NCI-H1092 (cell line): Measurements from ENCODE around the gene RHBDF2.

Experiments
- DNase-seq: peaks from one replicate; lab custom pipeline; 2025; lab: John Stamatoyannopoulos, UW

Gene RHBDF2

DNA sequence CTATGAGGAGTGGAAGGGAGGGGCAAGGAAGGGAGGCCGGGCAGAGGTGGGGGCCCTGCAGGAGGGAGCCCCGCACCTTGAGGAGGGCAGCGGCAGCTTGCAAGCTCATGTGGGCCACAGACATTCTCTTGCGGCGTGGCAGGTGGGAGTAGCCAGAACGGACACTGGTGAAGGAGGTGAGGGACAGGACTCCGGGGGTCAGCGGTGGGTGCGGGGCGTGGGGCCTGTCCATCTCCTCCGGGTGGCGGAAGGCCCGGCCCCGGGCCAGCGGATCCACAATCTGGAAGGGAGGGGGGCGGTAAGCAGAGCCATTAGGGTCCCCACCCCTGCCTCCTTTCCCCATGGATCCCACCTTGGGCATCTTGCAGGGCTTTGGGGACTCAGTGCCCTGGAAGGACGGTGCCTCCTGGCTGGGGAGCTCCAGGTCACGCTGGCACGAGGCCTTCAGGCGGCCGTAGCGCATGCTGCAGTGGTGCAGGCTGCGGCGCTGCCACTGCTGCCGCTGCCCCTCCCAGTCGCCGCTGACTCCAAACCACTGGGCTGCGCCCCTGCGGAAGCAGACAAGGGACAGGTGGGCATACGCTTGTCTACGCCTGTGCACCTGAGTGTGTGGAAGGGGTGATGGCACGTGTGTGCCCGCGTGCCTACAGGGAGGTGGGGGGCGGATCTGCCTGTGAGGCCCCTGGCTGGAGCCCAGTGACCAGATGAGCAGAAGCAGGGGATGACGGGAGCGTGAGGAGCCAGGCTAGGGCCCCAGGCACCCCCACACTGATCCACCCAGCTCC, 22.3 kb downstream of the RHBDF2 start:
- no peak for DNase-seq

DNA sequence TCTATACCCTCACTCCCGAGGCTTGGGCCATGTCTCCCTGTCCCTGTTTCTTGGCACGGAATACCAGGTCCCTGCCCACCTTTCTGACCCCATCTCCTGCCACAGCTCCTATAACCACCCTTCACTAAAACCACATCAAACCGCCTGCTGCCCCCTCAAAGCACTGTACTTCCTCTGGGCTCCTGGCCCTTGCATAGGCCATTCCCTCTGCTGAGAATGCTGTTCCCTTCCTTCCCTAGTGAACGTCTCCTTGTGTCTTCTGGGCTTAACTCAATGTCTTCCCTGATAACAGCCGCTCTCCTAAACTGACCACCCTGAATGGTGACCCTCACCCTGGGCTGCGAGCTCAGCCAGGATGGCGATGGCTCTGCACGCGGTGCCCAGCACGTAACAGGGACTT, 23.1 kb downstream of the RHBDF2 start:
- DNase-seq, result no peak

DNA sequence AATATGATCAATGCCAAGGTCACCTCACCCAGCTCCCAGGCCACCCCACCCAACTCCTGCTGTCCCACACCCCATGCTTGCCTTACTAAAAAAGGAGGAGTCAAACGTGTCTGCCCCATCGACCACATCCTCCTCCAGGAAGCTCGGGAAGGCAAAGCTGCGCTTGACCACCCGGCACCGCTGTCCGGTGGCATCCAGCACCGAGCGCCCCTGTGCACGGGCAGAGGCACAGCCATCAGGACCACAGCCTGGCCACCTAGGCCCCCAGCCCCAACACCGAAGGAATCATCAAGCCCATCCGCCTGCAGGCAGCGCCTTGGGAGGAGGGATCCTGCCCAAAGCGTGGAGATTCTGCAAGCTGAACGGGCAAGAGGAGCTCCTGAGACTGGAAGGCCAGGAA, 23.6 kb downstream of the RHBDF2 start:
- DNase-seq, result no peak

GRCh38 chr17:76476736-76477135, 24.5 kb downstream of the RHBDF2 start:
- DNase-seq, result no peak

GRCh38 chr17:76475302-76475701, 25.9 kb downstream of the RHBDF2 start:
- DNase-seq, result no peak

- no peak for DNase-seq
These were observed 26.3 kb downstream of the RHBDF2 start for GRCh38 chr17:76474894-76475293.

DNA sequence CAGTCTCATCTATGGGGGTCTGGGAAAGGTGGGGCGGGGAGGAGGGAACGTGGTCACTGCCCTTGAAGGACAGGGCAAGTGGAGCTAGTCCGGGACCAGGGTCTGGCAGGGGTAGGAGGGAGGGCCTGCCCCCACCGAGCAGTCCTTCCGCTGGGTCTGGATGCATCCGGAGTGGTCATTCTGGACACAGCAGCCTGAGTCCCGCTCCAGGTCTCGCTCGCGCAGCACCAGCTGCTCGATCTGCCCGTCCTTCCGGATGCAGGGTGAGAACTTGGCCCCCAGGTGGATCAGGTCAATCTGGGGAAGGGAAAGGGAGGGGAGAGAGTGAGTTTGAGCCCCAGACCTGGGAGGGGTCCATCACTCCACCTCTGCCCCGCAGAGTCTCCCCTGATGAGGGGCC, 27.0 kb downstream of the RHBDF2 start:
- DNase-seq, result no peak

DNA sequence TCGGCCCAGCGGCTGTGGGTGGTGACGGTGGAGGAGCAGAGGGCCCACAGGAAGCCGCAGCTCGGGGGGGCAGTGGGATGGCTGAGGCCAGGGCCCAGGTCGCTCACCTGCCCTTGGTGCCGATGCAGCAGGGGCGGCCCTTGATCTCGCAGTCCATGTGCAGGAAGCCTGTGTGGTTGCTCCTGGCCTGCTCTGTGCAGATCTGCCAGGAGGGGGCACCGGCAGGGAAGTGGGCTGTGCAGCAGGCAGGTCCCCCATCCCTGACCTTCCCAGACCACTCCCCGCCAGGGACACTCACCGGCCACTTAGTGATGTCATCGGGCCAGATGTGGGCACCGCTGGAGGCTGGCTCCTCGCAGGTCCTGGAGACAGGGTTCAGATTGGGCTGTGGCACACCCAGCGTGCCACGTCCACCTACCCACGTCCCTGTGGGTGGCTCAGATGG, 27.7 kb downstream of the RHBDF2 start:
- DNase-seq, result no peak

DNA sequence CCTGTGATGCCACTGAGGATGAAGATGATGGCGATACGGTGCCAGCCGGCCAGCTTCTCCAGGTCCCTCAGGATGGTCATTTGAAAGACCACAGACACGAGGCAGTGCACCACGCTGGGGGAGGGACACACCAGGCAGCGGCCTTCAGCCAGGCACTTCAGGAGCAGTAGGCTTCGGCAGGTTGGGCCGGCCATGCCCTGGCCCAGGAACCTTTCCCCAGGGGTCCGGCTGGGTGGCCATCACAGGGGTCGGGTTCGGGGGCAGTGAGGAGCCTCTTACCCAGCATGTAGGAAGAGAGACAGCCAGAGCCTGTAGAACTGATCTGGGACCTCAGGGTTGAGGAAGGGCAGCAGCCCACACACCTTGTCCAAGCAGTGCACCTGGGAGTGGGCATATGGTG, 28.5 kb downstream of the RHBDF2 start:
- DNase-seq, result no peak

DNA sequence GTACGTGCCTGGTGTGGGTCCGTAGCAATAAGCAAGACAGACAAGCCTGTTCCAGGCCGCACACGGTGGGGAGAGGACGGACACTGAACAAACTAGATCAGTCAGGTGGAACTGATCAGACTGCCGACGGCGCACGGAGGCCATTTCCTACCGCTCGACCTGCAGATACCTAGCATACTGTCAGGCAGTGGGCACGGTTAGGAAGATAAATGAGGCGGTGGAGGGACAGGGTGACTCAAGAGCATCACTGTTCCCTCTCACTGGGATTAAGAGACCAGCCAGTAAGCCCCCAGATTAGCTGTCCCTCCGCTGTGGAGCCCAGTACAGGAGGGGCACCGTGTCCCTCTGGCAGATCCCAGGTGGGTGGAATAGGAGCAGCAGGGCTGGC, 29.0 kb downstream of the RHBDF2 start:
- DNase-seq, result no peak

GRCh38 chr17:76471498-76472257, 29.5 kb downstream of the RHBDF2 start:
- DNase-seq, result no peak

- DNase-seq, result no peak
These were observed 31.1 kb downstream of the RHBDF2 start for GRCh38 chr17:76469991-76470739.

GRCh38 chr17:76469076-76469990, 31.9 kb downstream of the RHBDF2 start:
- no peak for DNase-seq

DNA sequence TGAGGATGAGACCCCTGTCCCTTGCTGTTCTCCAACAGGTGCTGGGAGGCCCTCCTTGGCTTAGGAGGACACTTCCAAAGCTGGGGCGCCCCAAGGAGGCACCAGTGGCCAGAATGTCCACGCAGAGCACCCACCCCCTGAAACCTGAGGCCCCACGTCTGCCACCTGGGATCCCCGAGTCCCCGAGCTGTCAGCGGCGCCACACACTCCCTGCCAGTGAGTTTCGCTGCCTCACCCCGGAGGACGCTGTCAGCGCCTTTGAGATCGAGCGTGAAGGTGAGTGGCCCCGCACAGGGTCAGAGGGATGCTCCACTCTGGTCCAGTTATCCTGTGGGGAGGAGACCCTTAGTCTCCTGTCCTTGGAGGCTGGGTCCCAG, 32.6 kb downstream of the RHBDF2 start:
- no peak for DNase-seq

- DNase-seq, result no peak
These were observed 33.2 kb downstream of the RHBDF2 start for GRCh38 chr17:76467809-76468633.

GRCh38 chr17:76467366-76467765, 33.9 kb downstream of the RHBDF2 start, which contains the start of gene AANAT:
Gene AANAT, plus strand, starts transcription at chr17:76467603. Its CDS starts 1,144 bp downstream, at chr17:76468747.
- DNase-seq, result no peak

GRCh38 chr17:76466775-76467130, 34.5 kb downstream of the RHBDF2 start:
- DNase-seq, result no peak

GRCh38 chr17:76462556-76463290, 38.5 kb downstream of the RHBDF2 start:
- no peak for DNase-seq

DNA sequence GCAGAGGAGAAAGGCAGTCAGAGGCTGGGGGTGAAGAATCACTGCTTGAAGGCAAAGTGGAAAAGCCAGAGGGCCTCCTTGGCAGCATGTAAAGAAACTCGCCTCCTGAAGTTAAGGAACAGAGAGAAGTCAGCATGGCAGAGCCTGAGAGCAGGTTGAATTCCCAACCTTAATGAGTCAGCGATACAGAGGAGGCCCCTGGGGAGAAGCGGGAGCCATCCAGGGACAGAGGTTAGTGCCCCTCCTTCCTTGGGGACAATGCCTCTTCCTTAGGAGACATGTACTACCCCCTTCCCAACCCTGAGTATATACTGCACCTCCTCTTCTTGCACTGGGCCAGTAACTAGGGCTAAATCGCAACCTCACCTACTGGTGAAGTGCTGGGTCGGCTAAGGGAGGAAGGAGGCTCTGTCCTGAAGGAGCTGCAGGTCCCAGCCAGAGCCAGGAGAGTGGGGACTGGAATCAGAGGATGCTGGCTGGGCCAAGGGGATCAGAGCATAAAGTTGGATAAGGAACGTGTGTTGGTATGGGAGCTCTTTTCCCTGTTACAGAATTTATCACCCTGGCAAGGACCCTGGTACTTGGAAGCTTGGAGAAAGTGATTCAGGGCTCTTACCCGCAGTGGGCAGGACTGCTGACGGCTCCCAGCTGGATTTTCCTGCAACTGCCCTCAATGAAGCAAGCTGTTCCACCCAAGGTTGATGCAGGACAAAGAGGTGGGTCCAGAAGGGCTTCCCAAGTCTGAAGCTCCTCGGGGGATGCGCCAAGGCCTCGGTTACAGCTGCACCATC, 39.3 kb downstream of the RHBDF2 start:
- DNase-seq, result no peak
